ENCODE measurements around the gene SNRPB2.

GRCh38 chr20:16729080-16729479 lies 746 bp upstream of the SNRPB2 start:
- no peak for TF ChIP-seq EP300 (IDR thresholded peaks at IDR 0.05)
- no peak for TF ChIP-seq POLR2A (IDR thresholded peaks at IDR 0.05)
